Activated naive CD8-positive, alpha-beta T cell treated with anti-CD3 and anti-CD28 coated beads, Interleukin-2, amount 10 ng/mL, durations not matched to agents 7 days and 5 days (primary cell): ENCODE measurements around the gene AQP6. TPM values are rescaled to one million over a fixed set of nuclear protein-coding genes. Genes with fewer than 3 reads are reported as not detected.

Experiments used
- ATAC-seq: fragments of 150-1000 bp; cut with Tn5 transposase; one replicate; pipeline ENCODE4 v1.10.0; 2021; ENCODE audit warnings: low read depth, moderate library complexity
- POLR2A ChIA-PET: fragments of 350-600 bp; sonication (Branson Sonifier 250); formaldehyde crosslinking; loops from one replicate; lab custom pipeline; 2021; ENCODE audit warnings: antibody characterized with exemption; lab: Charles Lee
- DNase-seq: peaks from one replicate; pipeline ENCODE4 v3.0.0; 2021
- H3K27ac Mint-ChIP-seq: one replicate; pipeline ENCODE4 v1.8.0; 2022; ENCODE audit warnings: mild to moderate bottlenecking, mixed read lengths
- H3K27me3 Mint-ChIP-seq: one replicate; pipeline ENCODE4 v1.8.0; 2022; ENCODE audit warnings: mild to moderate bottlenecking, moderate library complexity, mixed read lengths
- H3K36me3 Mint-ChIP-seq: one replicate; pipeline ENCODE4 v1.8.0; 2021; ENCODE audit warnings: mild to moderate bottlenecking, mixed read lengths
- H3K4me1 Mint-ChIP-seq: one replicate; pipeline ENCODE4 v1.8.0; 2021; ENCODE audit warnings: mixed read lengths
- H3K4me3 Mint-ChIP-seq: one replicate; pipeline ENCODE4 v1.8.0; 2022; ENCODE audit warnings: mild to moderate bottlenecking, moderate library complexity, mixed read lengths
- H3K9me3 Mint-ChIP-seq: one replicate; pipeline ENCODE4 v1.8.0; 2021; ENCODE audit warnings: mixed read lengths
- total RNA-seq, 2 experiments: library from RNA; stranded (reverse); gene quantifications; one replicate each; pipeline ENCODE4 v1.2.3, GENCODE V29; 2021

AQP6 gene
- total RNA-seq, 2 experiments from 2014 or later = not detected

GRCh38 chr12:49973361-49973830 lies 649 bp downstream of the AQP6 start:
- ATAC-seq (no peak), DNase-seq (no peak)
- Mint-ChIP-seq H3K9me3 (no peaks in the 10 kb centered on the region), H3K4me1 (no peaks in the 10 kb centered on the region), H3K4me3 (no peak overlapping the region), H3K36me3 (no peaks in the 10 kb centered on the region), H3K27me3 (peaks cover 2% of the 10 kb centered on the region), H3K27ac (no peak overlapping the region)
- POLR2A ChIA-PET = no interaction called here

GRCh38 chr12:49974231-49974675 lies 1.5 kb downstream of the AQP6 start:
- POLR2A ChIA-PET = no interaction called here
- Mint-ChIP-seq H3K4me1 (no peaks in the 10 kb centered on the region), H3K27ac (no peak overlapping the region), H3K9me3 (no peaks in the 10 kb centered on the region), H3K27me3 (peaks cover 2% of the 10 kb centered on the region), H3K4me3 (no peak overlapping the region), H3K36me3 (no peaks in the 10 kb centered on the region)
- ATAC-seq (no peak), DNase-seq (no peak)

- POLR2A ChIA-PET = no interaction called here
- DNase-seq (no peak), ATAC-seq (no peak)
- H3K9me3 Mint-ChIP-seq = no peaks in the 10 kb centered on the region
- H3K27me3 Mint-ChIP-seq = peaks cover 2% of the 10 kb centered on the region
- no peak overlapping the region for H3K27ac Mint-ChIP-seq
- no peak overlapping the region for H3K4me3 Mint-ChIP-seq
- no peaks in the 10 kb centered on the region for H3K36me3 Mint-ChIP-seq
- H3K4me1 Mint-ChIP-seq = no peaks in the 10 kb centered on the region
Observed at GRCh38 chr12:49974677-49975317, 2.0 kb downstream of the AQP6 start.

- H3K4me3 Mint-ChIP-seq = no peak overlapping the region
- DNase-seq (no peak), ATAC-seq (no peak)
- H3K4me1 Mint-ChIP-seq = no peaks in the 10 kb centered on the region
- H3K36me3 Mint-ChIP-seq = no peaks in the 10 kb centered on the region
- peaks cover 2% of the 10 kb centered on the region for H3K27me3 Mint-ChIP-seq
- H3K9me3 Mint-ChIP-seq = no peaks in the 10 kb centered on the region
- no peak overlapping the region for H3K27ac Mint-ChIP-seq
- POLR2A ChIA-PET = no interaction called here
Observed at GRCh38 chr12:49975318-49975761, 2.6 kb downstream of the AQP6 start.

- Mint-ChIP-seq H3K4me3 (no peak overlapping the region), H3K27ac (no peak overlapping the region), H3K4me1 (no peaks in the 10 kb centered on the region), H3K36me3 (no peaks in the 10 kb centered on the region), H3K27me3 (peaks cover 2% of the 10 kb centered on the region), H3K9me3 (no peaks in the 10 kb centered on the region)
- DNase-seq (no peak), ATAC-seq (no peak)
- POLR2A ChIA-PET = no interaction called here
Observed at GRCh38 chr12:49976557-49976956, 3.8 kb downstream of the AQP6 start.

- H3K27ac Mint-ChIP-seq = no peak overlapping the region
- ATAC-seq (no peak), DNase-seq (no peak)
- H3K4me1 Mint-ChIP-seq = no peaks in the 10 kb centered on the region
- H3K4me3 Mint-ChIP-seq = no peak overlapping the region
- POLR2A ChIA-PET = no interaction called here
- H3K9me3 Mint-ChIP-seq = no peaks in the 10 kb centered on the region
- no peaks in the 10 kb centered on the region for H3K27me3 Mint-ChIP-seq
- H3K36me3 Mint-ChIP-seq = no peaks in the 10 kb centered on the region
Observed at GRCh38 chr12:49978125-49978524, 5.4 kb downstream of the AQP6 start.

- ATAC-seq (no peak), DNase-seq (no peak)
- POLR2A ChIA-PET = no interaction called here
- no peaks in the 10 kb centered on the region for H3K4me1 Mint-ChIP-seq
- no peak overlapping the region for H3K4me3 Mint-ChIP-seq
- no peaks in the 10 kb centered on the region for H3K27me3 Mint-ChIP-seq
- H3K9me3 Mint-ChIP-seq = no peaks in the 10 kb centered on the region
- no peak overlapping the region for H3K27ac Mint-ChIP-seq
- H3K36me3 Mint-ChIP-seq = no peaks in the 10 kb centered on the region
Observed at GRCh38 chr12:49979016-49979586, 6.4 kb downstream of the AQP6 start.

GRCh38 chr12:49979791-49980190 lies 7.0 kb downstream of the AQP6 start:
- H3K4me1 Mint-ChIP-seq = no peaks in the 10 kb centered on the region
- POLR2A ChIA-PET = no interaction called here
- no peak overlapping the region for H3K27ac Mint-ChIP-seq
- no peak overlapping the region for H3K4me3 Mint-ChIP-seq
- no peaks in the 10 kb centered on the region for H3K36me3 Mint-ChIP-seq
- DNase-seq (no peak), ATAC-seq (no peak)
- H3K9me3 Mint-ChIP-seq = no peaks in the 10 kb centered on the region
- no peaks in the 10 kb centered on the region for H3K27me3 Mint-ChIP-seq

- DNase-seq = no peak
- Mint-ChIP-seq H3K4me3 (no peak overlapping the region), H3K36me3 (peaks cover 2% of the 10 kb centered on the region), H3K27ac (no peak overlapping the region), H3K4me1 (no peaks in the 10 kb centered on the region), H3K27me3 (no peaks in the 10 kb centered on the region), H3K9me3 (no peaks in the 10 kb centered on the region)
- no peak for ATAC-seq
- POLR2A ChIA-PET = interaction anchor here (0.6 kb wide), 1 partner anchor 221 kb away, joined by 3 read pairs; no protein-coding TSS in a partner anchor
Observed at GRCh38 chr12:49980501-49981349, 8.0 kb downstream of the AQP6 start.

- Mint-ChIP-seq H3K36me3 (peaks cover 8% of the 10 kb centered on the region), H3K9me3 (no peaks in the 10 kb centered on the region), H3K4me1 (no peaks in the 10 kb centered on the region), H3K27ac (no peak overlapping the region), H3K4me3 (no peak overlapping the region), H3K27me3 (no peaks in the 10 kb centered on the region)
- POLR2A ChIA-PET = no interaction called here
- no peak for DNase-seq
- no peak for ATAC-seq
Observed at GRCh38 chr12:49982246-49983087, 9.7 kb downstream of the AQP6 start.

GRCh38 chr12:49983892-49984291 lies 11.1 kb downstream of the AQP6 start:
- no peaks in the 10 kb centered on the region for H3K27me3 Mint-ChIP-seq
- H3K36me3 Mint-ChIP-seq = peaks cover 14% of the 10 kb centered on the region
- DNase-seq (no peak), ATAC-seq (no peak)
- no peaks in the 10 kb centered on the region for H3K4me1 Mint-ChIP-seq
- H3K9me3 Mint-ChIP-seq = no peaks in the 10 kb centered on the region
- POLR2A ChIA-PET = no interaction called here
- no peak overlapping the region for H3K27ac Mint-ChIP-seq
- no peak overlapping the region for H3K4me3 Mint-ChIP-seq

- no peaks in the 10 kb centered on the region for H3K4me1 Mint-ChIP-seq
- ATAC-seq (no peak), DNase-seq (no peak)
- POLR2A ChIA-PET = no interaction called here
- no peak overlapping the region for H3K4me3 Mint-ChIP-seq
- H3K27me3 Mint-ChIP-seq = no peaks in the 10 kb centered on the region
- peaks cover 19% of the 10 kb centered on the region for H3K36me3 Mint-ChIP-seq
- no peaks in the 10 kb centered on the region for H3K9me3 Mint-ChIP-seq
- H3K27ac Mint-ChIP-seq = no peak overlapping the region
Observed at GRCh38 chr12:49984476-49985359, 12.0 kb downstream of the AQP6 start.
